Breast epithelium (tissue), 4 donors: ENCODE measurements around the gene MCTP2. TPM values are rescaled to one million over a fixed set of nuclear protein-coding genes. Genes with fewer than 3 reads are reported as not detected.

Experiments used
- DNase-seq, 2 donors: peaks; one replicate each; pipeline ENCODE4 v3.0.0-alpha.2; 2019; ENCODE audit warnings: low spot score in 2 of 2
- H3K27ac ChIP-seq, 2 donors: fragments of 200-600 bp; sonication (generic) in 1 of 2; one replicate each; pipeline ENCODE4 v1.5.1; 2016 to 2019; ENCODE audit warnings: mild to moderate bottlenecking in 1 of 2
- H3K27me3 ChIP-seq, 2 donors: fragments of 200-600 bp; sonication (generic) in 1 of 2; one replicate each; pipeline versions ENCODE4 v1.5.1 to v1.6.0; 2017 to 2019; ENCODE audit warnings: control low read depth in 1 of 2, mild to moderate bottlenecking in 1 of 2
- H3K36me3 ChIP-seq: fragments of 200-600 bp; one replicate; pipeline ENCODE4 v1.5.1; 2019
- H3K4me1 ChIP-seq, 2 donors: fragments of 200-600 bp; sonication (generic); one replicate each; pipeline ENCODE4 v1.5.1; 2016 to 2019; ENCODE audit warnings: control low read depth in 1 of 2
- H3K4me3 ChIP-seq, 3 donors: fragments of 200-600 bp; sonication (generic); 1 replicate in 2 of 3; 2 replicates in 1 of 3; pipeline ENCODE4 v1.5.1; 2016 to 2019; ENCODE audit warnings: mild to moderate bottlenecking in 3 of 3, moderate library complexity in 2 of 3
- H3K9me3 ChIP-seq, 2 donors: fragments of 200-600 bp; sonication (generic) in 1 of 2; one replicate each; pipeline ENCODE4 v1.5.1; 2016 to 2019; ENCODE audit warnings: control low read depth in 1 of 2
- POLR2A ChIP-seq: fragments of 450-650 bp; IDR thresholded peaks from one replicate; pipeline ENCODE4 v1.6.1; 2016; ENCODE audit warnings: antibody characterized with exemption, mild to moderate bottlenecking, moderate library complexity
- POLR2AphosphoS5 ChIP-seq, 3 donors: sonication (generic); formaldehyde crosslinking; IDR thresholded peaks; one replicate each; pipeline ENCODE4 v1.6.1; 2017; ENCODE audit warnings: antibody characterized with exemption in 3 of 3
- intact Hi-C: fragments of 100-400 bp; cut with DNase I; formaldehyde crosslinking; loops from one replicate; pipeline ENCODE4 v1.15.1; 2023; ENCODE audit warnings: low total_unique reads
- total RNA-seq, 3 donors: library from RNA; depleted of rRNA; stranded (reverse); fragments of >200 nt; gene quantifications; one replicate each; pipeline ENCODE4 v1.1.0, GENCODE V29; 2016
- TF ChIP-seq, protein P1 (sequence below), 3 donors: fragments of 450-650 bp; IDR thresholded peaks; one replicate each; pipeline ENCODE4 v1.5.1; 2016 to 2017; ENCODE audit warnings: antibody characterized with exemption in 3 of 3, mild to moderate bottlenecking in 3 of 3, moderate library complexity in 3 of 3

Gene MCTP2
- total RNA-seq, 3 donors from 2014 or later, result 6.4 to 46.2 (median 25.9) TPM

DNA sequence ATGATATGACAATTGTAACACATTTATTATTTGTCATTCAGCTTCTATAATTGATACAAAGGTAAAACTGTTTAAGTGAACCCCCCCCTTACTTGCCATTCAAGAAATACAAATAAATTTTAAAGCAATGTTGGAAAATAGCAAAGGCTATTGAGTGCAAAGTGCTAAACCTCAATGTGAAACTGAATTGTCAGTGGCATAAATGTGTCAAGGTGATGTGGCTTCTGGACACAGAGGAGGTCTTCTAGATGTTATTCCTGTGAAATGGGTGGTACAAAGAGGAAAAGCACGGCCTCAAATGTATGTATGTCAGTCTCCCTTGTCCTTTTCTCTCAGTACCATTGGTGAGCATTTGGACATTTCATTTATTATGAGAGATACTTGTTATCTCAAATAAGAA is 149.4 kb downstream of the MCTP2 start:
- no peaks in the 10 kb centered on the region for H3K36me3 ChIP-seq
- intact Hi-C loops, result no loop called here
- H3K9me3 ChIP-seq, result no peaks in the 10 kb centered on the region
- H3K4me1 ChIP-seq, result no peaks in the 10 kb centered on the region
- no peak for DNase-seq
- no peak overlapping the region for H3K4me3 ChIP-seq
- no peak overlapping the region for H3K27ac ChIP-seq
- TF ChIP-seq, protein P1, sequence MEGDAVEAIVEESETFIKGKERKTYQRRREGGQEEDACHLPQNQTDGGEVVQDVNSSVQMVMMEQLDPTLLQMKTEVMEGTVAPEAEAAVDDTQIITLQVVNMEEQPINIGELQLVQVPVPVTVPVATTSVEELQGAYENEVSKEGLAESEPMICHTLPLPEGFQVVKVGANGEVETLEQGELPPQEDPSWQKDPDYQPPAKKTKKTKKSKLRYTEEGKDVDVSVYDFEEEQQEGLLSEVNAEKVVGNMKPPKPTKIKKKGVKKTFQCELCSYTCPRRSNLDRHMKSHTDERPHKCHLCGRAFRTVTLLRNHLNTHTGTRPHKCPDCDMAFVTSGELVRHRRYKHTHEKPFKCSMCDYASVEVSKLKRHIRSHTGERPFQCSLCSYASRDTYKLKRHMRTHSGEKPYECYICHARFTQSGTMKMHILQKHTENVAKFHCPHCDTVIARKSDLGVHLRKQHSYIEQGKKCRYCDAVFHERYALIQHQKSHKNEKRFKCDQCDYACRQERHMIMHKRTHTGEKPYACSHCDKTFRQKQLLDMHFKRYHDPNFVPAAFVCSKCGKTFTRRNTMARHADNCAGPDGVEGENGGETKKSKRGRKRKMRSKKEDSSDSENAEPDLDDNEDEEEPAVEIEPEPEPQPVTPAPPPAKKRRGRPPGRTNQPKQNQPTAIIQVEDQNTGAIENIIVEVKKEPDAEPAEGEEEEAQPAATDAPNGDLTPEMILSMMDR (IDR thresholded peaks at IDR 0.05), result no peak
- TF ChIP-seq POLR2A, result no peak
- H3K27me3 ChIP-seq, result no peaks in the 10 kb centered on the region

DNA sequence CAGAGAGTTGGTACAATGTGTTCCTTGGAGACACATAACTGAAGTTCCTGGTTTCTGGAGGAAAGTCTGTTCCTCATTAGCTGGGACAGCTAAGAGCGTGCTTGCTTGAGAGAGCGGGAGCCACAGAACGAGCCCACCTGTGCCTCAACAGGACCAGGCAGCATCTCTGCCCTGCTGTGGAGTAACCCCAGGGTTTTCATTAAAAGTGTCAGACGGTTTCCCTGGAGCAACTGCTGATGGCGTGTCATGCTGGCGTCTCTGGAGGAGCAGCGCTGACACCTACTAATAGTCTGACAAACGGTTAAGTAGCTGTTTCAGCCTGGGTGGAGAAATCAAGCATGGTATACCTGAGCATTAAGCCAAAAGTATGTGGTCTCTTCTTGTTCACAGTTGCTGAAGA is 150.0 kb downstream of the MCTP2 start:
- H3K9me3 ChIP-seq, result no peaks in the 10 kb centered on the region
- no peak for DNase-seq
- intact Hi-C loops, result no loop called here
- H3K27ac ChIP-seq, result no peak overlapping the region
- no peaks in the 10 kb centered on the region for H3K4me1 ChIP-seq
- no peaks in the 10 kb centered on the region for H3K27me3 ChIP-seq
- TF ChIP-seq POLR2A (no peak), POLR2AphosphoS5 (IDR thresholded peaks at IDR 0.05) (no peak)
- TF ChIP-seq, protein P1 (IDR thresholded peaks at IDR 0.05), result no peak
- H3K36me3 ChIP-seq, result no peaks in the 10 kb centered on the region
- no peak overlapping the region for H3K4me3 ChIP-seq

DNA sequence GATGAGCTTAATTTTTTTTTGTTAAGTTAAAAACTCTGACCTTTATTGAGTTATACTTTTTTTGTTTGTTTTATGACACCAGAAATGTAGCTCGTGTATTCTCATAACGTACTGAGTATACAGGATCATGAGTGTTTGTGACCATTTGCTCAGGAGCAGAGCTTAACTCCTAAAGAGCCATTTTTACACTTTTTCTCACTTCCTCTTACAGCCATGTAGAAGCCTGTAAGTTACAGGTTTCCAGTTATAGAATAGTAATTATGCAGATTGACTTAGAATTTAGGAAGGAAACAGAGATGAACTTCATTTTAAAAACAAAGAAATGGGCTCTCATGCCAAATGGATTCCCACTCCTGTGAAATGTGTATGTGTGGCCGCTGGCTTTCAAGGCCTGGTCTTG is 151.7 kb downstream of the MCTP2 start:
- intact Hi-C loops, result no loop called here
- no peak overlapping the region for H3K27ac ChIP-seq
- no peaks in the 10 kb centered on the region for H3K9me3 ChIP-seq
- H3K4me1 ChIP-seq, result no peaks in the 10 kb centered on the region
- no peak for TF ChIP-seq POLR2AphosphoS5 (IDR thresholded peaks at IDR 0.05)
- no peak for TF ChIP-seq POLR2A
- H3K4me3 ChIP-seq, result no peak overlapping the region
- DNase-seq, result no peak
- no peaks in the 10 kb centered on the region for H3K36me3 ChIP-seq
- H3K27me3 ChIP-seq, result no peaks in the 10 kb centered on the region

DNA sequence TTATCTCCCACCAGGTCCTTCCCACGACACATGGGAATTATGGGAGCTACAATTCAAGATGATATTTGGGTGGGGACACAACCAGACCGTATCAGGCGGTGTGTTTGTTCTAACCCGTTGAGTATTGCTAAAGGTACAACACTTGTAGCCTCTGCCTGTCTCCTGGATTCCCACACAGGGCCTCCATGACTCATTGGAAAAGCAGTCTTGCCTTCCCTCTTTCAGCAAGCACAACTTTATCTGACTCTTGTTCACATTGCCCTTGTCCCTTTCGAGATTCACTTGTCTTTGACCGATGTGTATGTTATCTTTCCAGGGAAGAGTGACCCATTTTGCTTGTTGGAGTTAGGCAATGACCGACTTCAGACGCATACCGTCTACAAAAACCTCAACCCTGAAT is 152.3 kb downstream of the MCTP2 start:
- no peaks in the 10 kb centered on the region for H3K9me3 ChIP-seq
- H3K36me3 ChIP-seq, result no peaks in the 10 kb centered on the region
- no peak overlapping the region for H3K4me3 ChIP-seq
- no peak for TF ChIP-seq POLR2A
- TF ChIP-seq, protein P1 (IDR thresholded peaks at IDR 0.05), result no peak
- TF ChIP-seq POLR2AphosphoS5 (IDR thresholded peaks at IDR 0.05), result no peak
- intact Hi-C loops, result no loop called here
- no peak for DNase-seq
- H3K27me3 ChIP-seq, result no peaks in the 10 kb centered on the region
- no peaks in the 10 kb centered on the region for H3K4me1 ChIP-seq
- H3K27ac ChIP-seq, result no peak overlapping the region

DNA sequence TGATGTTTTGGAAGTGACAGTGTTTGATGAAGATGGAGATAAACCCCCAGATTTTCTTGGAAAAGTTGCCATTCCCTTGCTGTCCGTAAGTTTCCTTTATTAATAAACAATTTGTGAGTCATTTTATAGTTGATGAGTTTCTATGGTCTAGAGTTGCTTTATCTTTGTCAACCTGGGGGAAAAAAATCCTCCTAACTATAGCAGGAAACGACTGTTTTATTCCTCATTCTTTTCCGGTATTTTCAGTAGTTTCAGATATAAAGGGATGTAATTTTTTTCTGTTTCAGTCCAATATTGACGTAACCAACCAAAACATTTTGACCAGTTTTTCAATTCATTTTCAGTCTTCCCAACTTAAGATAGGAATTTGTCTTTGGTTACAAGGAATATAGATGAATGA is 154.1 kb downstream of the MCTP2 start:
- no peak overlapping the region for H3K4me3 ChIP-seq
- H3K27me3 ChIP-seq, result no peaks in the 10 kb centered on the region
- H3K27ac ChIP-seq, result no peak overlapping the region
- TF ChIP-seq, protein P1 (IDR thresholded peaks at IDR 0.05), result no peak
- TF ChIP-seq POLR2AphosphoS5 (IDR thresholded peaks at IDR 0.05) (no peak), POLR2A (no peak)
- no peak for DNase-seq
- H3K4me1 ChIP-seq, result no peaks in the 10 kb centered on the region
- no peaks in the 10 kb centered on the region for H3K9me3 ChIP-seq
- H3K36me3 ChIP-seq, result no peaks in the 10 kb centered on the region
- intact Hi-C loops, result no loop called here

DNA sequence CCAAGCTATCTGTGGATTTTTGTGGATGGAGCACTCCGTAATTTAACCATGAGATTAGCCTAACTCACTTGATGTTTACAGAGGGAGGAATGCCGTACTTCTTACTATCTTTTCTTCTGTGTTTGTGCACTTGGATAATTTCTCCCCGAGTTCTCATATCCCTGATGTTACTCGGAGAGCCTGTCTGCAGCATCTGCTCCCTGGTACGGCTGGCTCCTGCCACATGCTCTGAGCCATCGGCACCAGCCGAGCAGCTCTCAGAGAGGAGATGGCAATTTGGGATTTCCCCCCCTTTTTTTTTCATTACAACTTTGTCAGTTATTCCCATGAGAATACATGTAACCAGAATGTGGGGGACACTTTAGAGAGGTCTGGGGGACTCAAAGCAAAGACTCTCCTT is 155.0 kb downstream of the MCTP2 start:
- Histone ChIP-seq H3K4me3 (no peak overlapping the region), H3K27me3 (no peaks in the 10 kb centered on the region), H3K4me1 (no peaks in the 10 kb centered on the region), H3K9me3 (no peaks in the 10 kb centered on the region), H3K36me3 (no peaks in the 10 kb centered on the region), H3K27ac (no peak overlapping the region)
- no peak for DNase-seq
- intact Hi-C loops, result no loop called here
- TF ChIP-seq, protein P1 (IDR thresholded peaks at IDR 0.05), result no peak
- TF ChIP-seq POLR2AphosphoS5 (IDR thresholded peaks at IDR 0.05), result no peak
- TF ChIP-seq POLR2A, result no peak
